HT1080 (cell line): ENCODE results near the gene TIMD4. TPM values are rescaled to one million over a fixed set of nuclear protein-coding genes. Genes with fewer than 3 reads are reported as not detected.

ENCODE experiments used
- DNase-seq: peaks from one replicate; pipeline ENCODE4 v3.0.0-alpha.2; 2015; ENCODE audit warnings: low read depth
- total RNA-seq: library from RNA; depleted of rRNA; stranded (reverse); fragments of >200 nt; shearing (Covaris generic); gene quantifications from 2 replicates; pipeline ENCODE4 v1.2.3, GENCODE V29; 2014

TIMD4 gene
- total RNA-seq, 1 experiment from 2014 or later, result not detected

GRCh38 chr5:156922207-156922792, 40.7 kb downstream of the TIMD4 start:
- no peak for DNase-seq

- DNase-seq, result no peak
These were observed 42.1 kb downstream of the TIMD4 start for GRCh38 chr5:156920861-156921431.

- DNase-seq, result no peak
These were observed 42.8 kb downstream of the TIMD4 start for GRCh38 chr5:156920042-156920860.

- DNase-seq, result no peak
These were observed 44.6 kb downstream of the TIMD4 start for GRCh38 chr5:156918311-156918845.

- no peak for DNase-seq
These were observed 48.7 kb downstream of the TIMD4 start for GRCh38 chr5:156914371-156914737.

GRCh38 chr5:156913719-156914370, 49.2 kb downstream of the TIMD4 start:
- no peak for DNase-seq

- no peak for DNase-seq
These were observed 49.7 kb downstream of the TIMD4 start for GRCh38 chr5:156913355-156913718.

GRCh38 chr5:156912869-156913268, 50.2 kb downstream of the TIMD4 start:
- DNase-seq, result no peak

- no peak for DNase-seq
These were observed 53.8 kb downstream of the TIMD4 start for GRCh38 chr5:156909180-156909579.

- DNase-seq, result no peak
These were observed 55.4 kb downstream of the TIMD4 start for GRCh38 chr5:156907667-156908066.

GRCh38 chr5:156906807-156907206, 56.2 kb downstream of the TIMD4 start:
- no peak for DNase-seq

GRCh38 chr5:156896546-156896945, 66.5 kb downstream of the TIMD4 start:
- peak; percentile 23 for DNase-seq

GRCh38 chr5:156893517-156893916, 69.5 kb downstream of the TIMD4 start:
- no peak for DNase-seq

- DNase-seq, result no peak
These were observed 70.2 kb downstream of the TIMD4 start for GRCh38 chr5:156892864-156893263.

GRCh38 chr5:156892223-156892622, 70.8 kb downstream of the TIMD4 start:
- no peak for DNase-seq

GRCh38 chr5:156888520-156888919, 74.5 kb downstream of the TIMD4 start:
- no peak for DNase-seq

- no peak for DNase-seq
These were observed 79.6 kb downstream of the TIMD4 start for GRCh38 chr5:156883316-156883875.

GRCh38 chr5:156879665-156880285, 83.3 kb downstream of the TIMD4 start:
- no peak for DNase-seq

GRCh38 chr5:156871212-156871611, 91.8 kb downstream of the TIMD4 start:
- DNase-seq, result no peak

GRCh38 chr5:156870498-156870839, 92.6 kb downstream of the TIMD4 start:
- DNase-seq, result no peak
